Skin epidermis (tissue), 12 donors: ENCODE data around the gene TM4SF20.
A peak's percentile ranks its signal among the peaks of the same experiment; 100 is the strongest.

Source experiments
- H3K27ac ChIP-seq, 21 experiments: fragments of 200-600 bp; sonication (generic) in 11 of 21; one replicate each; pipeline ENCODE4 v1.5.0; 2020; ENCODE audit warnings: mild to moderate bottlenecking in 3 of 21, inconsistent platforms in 2 of 21, moderate library complexity in 2 of 21
- H3K4me3 ChIP-seq, 7 experiments: fragments of 200-600 bp; sonication (generic) in 2 of 7; one replicate each; pipeline ENCODE4 v1.5.0; 2020; ENCODE audit warnings: inconsistent platforms in 2 of 7, mild to moderate bottlenecking in 2 of 7, moderate library complexity in 1 of 7

Gene TM4SF20

DNA sequence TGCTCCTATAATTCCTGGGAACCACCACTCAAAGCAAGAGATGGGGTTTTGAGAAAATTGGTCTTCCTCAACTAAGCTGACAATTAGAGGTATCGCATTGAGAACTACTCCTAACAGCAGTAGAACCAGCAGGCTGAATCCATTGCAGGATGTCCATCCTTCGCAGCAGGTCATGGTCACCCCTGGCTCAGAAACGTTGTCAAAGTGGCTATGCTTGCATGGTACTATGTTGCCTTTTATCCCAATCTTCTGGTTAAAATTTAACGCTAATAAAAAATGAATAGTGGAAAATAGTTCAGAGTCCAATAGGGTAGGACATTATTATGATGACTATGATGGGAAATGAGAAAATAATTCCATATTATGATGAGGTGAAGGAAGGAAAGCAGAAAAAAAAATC lies at the start of gene TM4SF20:
TM4SF20 (minus strand) TSS at position 212 of the 400 bp plus-strand sequence; CDS start at position 174, 38 bp downstream.
- H3K27ac ChIP-seq: no peak within 1 kb of the TSS

GRCh38 chr2:227428731-227429285 lies 49.7 kb upstream of the TM4SF20 start:
- H3K27ac ChIP-seq: no peak overlapping the region
- H3K4me3 ChIP-seq: no peak overlapping the region

More for the DNA sequence above, at the start of gene TM4SF20:
- H3K4me3 ChIP-seq: no peak within 1 kb of the TSS

GRCh38 chr2:227423656-227424499 lies 44.8 kb upstream of the TM4SF20 start:
- H3K4me3 ChIP-seq: no peak overlapping the region
- no peak overlapping the region for H3K27ac ChIP-seq

GRCh38 chr2:227420087-227421052 lies 41.3 kb upstream of the TM4SF20 start:
- Histone ChIP-seq H3K27ac (no peak overlapping the region), H3K4me3 (no peak overlapping the region)

DNA sequence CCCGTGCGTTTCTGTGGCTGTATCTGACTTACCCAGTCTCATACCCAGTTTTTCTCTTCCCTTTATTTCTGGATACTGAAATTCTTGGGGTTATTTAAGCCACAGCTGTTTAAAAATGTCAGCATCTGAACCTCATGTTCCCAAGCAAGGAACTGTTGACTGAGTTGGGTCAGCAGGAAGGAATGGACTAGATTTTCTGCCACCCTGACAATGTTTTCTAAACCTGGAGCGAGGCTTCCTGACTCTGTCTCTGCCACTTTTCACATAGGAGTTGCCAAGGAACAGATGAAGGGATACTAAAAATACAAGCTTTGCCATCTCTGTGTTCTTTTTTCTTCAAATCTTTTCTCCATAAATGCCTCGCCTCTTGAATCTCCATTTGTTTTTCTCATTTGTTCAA lies 37.6 kb upstream of the TM4SF20 start:
- Histone ChIP-seq H3K27ac (peak overlapping the region in 11 of 21 experiments; percentile 4 to 77 (median 21)), H3K4me3 (no peak overlapping the region)

- Histone ChIP-seq H3K27ac (peak overlapping the region in 15 of 21 experiments; percentile 7 to 77 (median 27)), H3K4me3 (no peak overlapping the region)
These were observed 36.7 kb upstream of the TM4SF20 start for GRCh38 chr2:227415538-227416424.

DNA sequence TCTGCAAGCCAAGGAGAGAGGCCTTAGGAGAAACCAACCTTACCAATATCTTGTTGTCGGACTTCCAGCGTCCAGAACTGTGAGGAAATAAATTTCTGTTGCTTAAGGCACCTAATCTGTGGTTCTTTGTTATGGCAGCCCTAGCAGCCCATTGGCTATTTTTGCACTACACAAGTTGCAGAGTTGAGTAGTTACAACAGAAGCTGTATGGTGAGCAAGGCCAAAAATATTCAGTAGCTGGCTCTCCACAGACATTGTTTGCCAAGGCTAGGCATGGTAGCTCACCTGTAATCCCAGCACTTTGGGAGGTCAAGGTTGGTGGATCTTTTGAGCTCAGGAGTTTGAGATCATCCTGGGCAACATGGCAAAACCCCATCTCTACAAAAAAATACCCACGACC lies 35.7 kb upstream of the TM4SF20 start:
- peak overlapping the region in 7 of 21 experiments; percentile 6 to 55 (median 24) for H3K27ac ChIP-seq
- H3K4me3 ChIP-seq: no peak overlapping the region

DNA sequence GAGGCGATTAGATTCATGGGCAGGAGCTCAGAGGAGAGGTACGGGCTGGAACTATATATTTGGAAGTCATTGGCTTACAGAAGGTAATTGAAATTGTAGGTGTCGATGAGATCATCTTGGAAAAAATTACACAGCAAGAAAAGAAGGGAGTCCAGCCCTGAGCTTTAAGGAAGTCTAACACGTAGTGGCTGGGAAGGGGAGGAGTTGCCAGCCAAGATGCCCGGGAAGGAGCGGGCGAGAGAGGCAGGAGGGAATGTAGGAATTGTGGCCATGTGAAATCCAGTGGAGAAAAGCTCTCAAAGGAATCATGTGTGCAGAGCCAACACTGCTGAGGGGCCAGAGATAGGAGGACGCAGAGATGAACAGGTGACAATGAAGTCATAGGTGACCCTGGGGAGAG lies 34.3 kb upstream of the TM4SF20 start:
- Histone ChIP-seq H3K4me3 (no peak overlapping the region), H3K27ac (peak overlapping the region in 1 of 21 experiments; percentile 31)

GRCh38 chr2:227412877-227413276 lies 33.8 kb upstream of the TM4SF20 start:
- H3K4me3 ChIP-seq: no peak overlapping the region

DNA sequence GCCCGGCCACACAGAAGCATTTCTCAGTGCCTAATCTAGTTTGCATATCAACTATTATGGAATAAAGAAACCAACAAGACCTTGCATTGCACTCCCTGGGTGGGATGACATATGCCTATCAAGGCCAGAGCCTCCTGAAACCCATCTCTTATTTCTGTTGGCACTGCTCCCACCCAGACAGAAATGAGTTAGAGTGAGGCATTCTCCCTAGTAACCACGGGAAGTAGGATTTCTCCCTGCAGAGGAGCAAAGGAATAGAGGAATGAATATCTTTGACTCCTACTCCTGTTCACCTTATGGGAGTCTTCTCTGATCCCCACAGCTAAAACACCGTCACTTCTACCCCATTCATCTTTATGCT lies 32.9 kb upstream of the TM4SF20 start:
- peak overlapping the region in 1 of 21 experiments; percentile 11 for H3K27ac ChIP-seq
- H3K4me3 ChIP-seq: no peak overlapping the region

More at GRCh38 chr2:227412877-227413276, 33.8 kb upstream of the TM4SF20 start:
- H3K27ac ChIP-seq: peak overlapping the region in 2 of 21 experiments; percentile 31 to 52

DNA sequence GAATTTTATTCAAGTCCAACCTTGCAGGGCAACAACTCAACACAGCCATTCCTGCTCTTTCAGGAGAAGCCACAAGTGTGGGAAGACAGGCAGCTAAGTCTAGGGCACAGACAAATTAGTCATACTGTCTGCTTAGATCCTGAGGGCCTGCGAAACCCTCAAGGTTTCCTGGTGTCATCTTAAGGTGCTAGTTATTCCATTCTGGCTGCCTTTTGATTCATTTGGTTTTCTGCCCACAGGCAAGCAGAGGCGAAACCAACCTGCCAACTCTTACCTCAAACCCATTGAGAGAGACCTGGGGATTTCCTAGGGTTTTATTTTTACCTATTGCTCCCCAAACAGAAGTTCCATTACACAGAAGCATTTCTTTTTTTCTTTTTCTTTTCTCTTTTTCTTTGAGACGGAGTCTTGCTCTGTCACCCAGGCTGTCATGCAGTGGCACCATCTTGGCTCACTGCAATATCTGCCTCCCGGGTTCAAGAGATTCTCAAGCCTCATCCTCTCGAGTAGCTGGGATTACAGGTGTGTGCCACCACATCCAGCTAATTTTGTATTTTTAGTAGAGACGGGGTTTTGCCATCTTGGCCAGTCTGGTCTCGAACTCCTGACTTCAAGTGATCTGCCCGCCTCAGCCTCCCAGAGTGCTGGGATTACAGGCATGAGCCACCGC lies 32.3 kb upstream of the TM4SF20 start:
- peak overlapping the region in 3 of 21 experiments; percentile 15 to 52 (median 23) for H3K27ac ChIP-seq
- H3K4me3 ChIP-seq: no peak overlapping the region

DNA sequence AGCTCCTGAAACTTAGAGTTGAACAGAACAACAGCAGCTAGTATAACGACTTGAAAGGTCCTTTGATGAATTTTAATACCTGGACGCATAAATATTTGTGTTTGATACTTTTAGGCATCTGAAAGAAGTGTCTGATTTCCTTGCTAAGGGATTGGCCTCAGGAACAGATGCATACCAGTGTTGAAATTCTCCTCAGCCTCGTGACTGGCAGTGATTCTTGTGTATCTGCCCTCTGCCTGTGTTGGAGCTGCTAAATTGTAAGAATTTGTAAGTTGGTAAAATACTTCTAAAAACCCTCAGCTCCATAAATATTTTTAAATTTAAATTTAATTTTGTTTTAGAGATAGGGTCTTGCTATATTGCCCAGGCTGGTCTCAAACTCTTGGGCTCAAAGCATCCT lies 31.1 kb upstream of the TM4SF20 start:
- Histone ChIP-seq H3K4me3 (no peak overlapping the region), H3K27ac (peak overlapping the region in 2 of 21 experiments; percentile 15 to 23)

DNA sequence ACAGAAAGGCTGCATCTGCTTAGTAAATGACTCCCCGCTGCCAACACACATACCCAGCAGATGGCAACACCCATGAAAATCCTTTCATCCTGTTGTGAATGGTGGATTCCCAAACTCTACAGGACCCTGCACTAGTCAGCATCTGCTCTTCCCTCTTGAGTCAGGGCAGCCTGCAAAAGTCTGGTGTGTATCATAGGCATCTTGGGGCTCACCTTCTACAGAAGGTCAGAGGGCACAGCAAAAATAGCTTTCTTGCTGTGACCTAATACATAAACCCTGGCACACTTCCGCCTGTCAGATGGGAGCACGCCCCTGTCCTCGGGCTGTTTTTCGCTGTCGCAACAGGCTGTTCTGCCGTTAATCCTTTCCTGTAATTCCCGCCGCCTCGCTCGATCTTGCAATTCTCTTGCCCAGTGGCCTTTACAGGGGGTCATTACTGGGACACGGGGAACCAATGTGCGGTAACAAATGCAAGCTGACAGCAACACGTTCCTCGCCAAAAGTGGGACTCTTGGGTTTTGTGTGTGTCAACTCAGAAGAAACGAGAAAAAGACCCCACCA lies 28.6 kb upstream of the TM4SF20 start:
- H3K4me3 ChIP-seq: no peak overlapping the region
- H3K27ac ChIP-seq: peak overlapping the region in 8 of 21 experiments; percentile 6 to 86 (median 60)

GRCh38 chr2:227406177-227407031 lies 27.3 kb upstream of the TM4SF20 start:
- H3K27ac ChIP-seq: peak overlapping the region in 14 of 21 experiments; percentile 9 to 86 (median 57)
- no peak overlapping the region for H3K4me3 ChIP-seq

DNA sequence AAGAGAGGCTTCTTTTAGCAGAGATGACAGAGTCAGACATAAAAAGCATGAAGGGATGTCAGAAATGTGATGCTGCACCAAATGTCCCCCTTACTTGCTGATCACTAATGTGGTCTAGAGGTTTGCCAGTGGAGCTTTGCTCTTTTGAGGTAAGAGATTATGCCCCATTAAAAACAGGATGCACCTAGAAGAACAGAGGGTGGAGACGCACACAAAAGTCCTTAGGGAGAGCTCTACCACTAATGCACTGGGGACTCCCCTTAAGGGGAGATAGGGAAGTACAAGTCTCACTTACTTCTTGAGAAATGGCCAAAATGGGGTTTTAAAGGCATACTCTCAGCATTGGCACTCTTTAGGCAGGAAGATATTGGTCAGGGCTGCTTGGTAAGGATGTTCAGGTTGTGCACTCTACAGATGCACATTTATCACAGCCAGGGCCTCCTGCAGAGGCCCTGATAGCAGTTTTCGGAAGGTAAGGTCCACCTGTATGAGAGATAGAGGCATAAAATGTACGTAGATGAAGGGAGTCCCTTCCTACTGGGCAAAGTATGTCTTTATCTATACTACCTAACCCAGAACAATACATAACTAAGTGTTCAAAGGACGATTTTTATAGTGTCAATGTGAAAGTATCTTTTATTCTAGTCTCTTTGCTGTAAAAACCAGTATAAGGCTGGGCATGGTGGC lies 25.6 kb upstream of the TM4SF20 start:
- H3K27ac ChIP-seq: no peak overlapping the region
- no peak overlapping the region for H3K4me3 ChIP-seq

DNA sequence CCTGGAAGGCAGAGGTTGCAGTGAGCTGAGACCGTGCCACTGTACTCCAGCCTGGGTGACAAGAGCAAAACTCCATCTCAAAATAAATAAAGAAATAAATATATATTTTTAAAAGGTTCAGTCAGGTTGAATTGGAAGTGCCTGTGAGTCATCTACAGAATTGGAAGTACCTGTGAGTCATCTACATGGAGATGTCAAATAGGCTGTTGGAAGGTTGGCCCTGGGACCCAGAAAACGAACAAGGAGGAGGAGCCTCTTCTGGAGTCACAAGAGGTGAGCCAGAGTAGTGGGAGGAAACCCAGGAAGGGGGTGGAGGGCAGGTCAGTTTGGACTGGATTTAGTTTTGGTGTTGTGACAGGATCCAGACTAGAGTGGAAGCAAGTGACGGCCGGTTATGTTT lies 23.9 kb upstream of the TM4SF20 start:
- no peak overlapping the region for H3K4me3 ChIP-seq
- no peak overlapping the region for H3K27ac ChIP-seq

GRCh38 chr2:227402321-227402720 lies 23.2 kb upstream of the TM4SF20 start:
- no peak overlapping the region for H3K4me3 ChIP-seq
- H3K27ac ChIP-seq: no peak overlapping the region
